Stimulated activated CD4-positive, alpha-beta T cell treated with anti-CD3 and anti-CD28 coated beads, Interleukin-2, amount 100 ng/mL, for 24 hours (primary cell): ENCODE results near the gene EHBP1L1.

Experiments
- DNase-seq, 2 donors: peaks; one replicate each; pipeline ENCODE4 v3.0.0-alpha.2; 2020

Gene EHBP1L1

DNA sequence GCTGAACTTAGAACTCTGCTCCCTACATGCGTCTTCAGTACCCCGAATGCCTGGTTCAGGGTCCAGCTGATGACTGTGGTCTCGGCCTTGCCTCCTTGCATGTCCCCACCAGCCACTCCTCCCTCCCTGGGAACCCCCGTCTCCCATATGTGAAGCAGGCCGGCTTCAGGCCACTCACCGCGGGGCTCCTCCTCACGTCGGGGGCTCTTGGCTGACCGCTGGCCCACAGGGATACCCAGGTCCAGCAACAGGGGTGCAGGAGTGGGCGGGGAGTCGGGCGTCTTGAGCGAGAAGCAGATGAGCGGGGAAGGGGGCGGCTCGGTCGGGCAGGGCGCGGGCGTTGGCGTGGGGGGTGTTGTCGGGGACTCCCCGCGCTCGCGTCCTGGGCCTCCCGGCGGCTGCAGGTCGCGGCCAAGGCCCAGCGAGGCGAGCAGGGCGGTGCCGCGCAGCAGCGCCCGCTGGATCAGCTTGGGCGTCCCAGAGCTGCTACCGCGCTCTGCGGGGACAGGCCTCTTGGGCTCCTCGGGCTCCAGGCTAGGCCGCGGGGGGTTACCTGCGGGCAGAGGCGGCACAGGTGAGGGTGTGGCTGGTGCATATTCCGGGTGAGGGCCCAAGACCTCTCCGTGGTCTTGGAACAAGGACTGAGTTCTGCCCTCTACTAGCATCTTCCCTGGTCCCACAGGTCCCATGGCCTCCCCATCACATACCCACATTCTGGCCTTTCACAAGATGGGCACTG lies 23.5 kb downstream of the EHBP1L1 start:
- DNase-seq = no peak

DNA sequence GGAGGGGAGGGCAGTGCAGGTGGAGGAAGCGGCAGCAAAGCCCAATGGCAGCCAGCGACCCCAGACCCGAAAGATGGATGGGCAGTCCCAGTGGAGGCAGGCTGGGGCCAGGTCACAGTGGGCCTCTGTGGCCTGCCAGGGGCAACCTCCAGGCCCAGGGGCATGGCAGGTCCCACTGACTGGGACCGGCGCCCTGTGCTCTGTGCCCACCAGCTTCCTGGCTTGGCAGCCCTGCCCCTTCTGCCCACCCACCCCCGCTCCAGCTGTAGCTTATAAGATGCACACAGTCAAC lies 24.0 kb downstream of the EHBP1L1 start:
- no peak for DNase-seq

DNA sequence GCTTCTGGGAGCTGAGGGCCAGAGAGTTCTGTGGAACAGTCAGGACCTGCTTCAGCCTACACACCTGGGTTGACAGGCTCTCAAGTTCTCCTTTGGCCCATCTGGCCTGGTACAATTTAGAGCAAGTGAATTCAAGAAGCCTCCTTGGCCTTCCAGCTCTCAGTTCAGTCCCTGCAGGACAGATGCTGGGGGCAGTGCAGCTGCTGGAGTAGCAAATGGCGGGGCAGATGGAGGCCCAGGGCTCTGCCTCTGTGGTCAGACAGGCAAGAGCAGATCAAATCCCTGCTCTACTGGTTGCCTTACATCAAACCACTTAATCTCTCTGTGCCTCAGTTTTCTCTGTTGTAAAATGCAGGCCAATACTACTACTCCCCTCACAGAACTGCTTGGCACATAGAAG lies 28.4 kb downstream of the EHBP1L1 start:
- no peak for DNase-seq

GRCh38 chr11:65606876-65607613 lies 31.2 kb downstream of the EHBP1L1 start:
- no peak for DNase-seq

- no peak for DNase-seq
Observed at GRCh38 chr11:65607614-65608426, 32.0 kb downstream of the EHBP1L1 start.

- no peak for DNase-seq
Observed at GRCh38 chr11:65609229-65609628, 33.4 kb downstream of the EHBP1L1 start.

GRCh38 chr11:65609665-65610064 lies 33.8 kb downstream of the EHBP1L1 start:
- DNase-seq = no peak

GRCh38 chr11:65610404-65610803 lies 34.6 kb downstream of the EHBP1L1 start:
- no peak for DNase-seq

DNA sequence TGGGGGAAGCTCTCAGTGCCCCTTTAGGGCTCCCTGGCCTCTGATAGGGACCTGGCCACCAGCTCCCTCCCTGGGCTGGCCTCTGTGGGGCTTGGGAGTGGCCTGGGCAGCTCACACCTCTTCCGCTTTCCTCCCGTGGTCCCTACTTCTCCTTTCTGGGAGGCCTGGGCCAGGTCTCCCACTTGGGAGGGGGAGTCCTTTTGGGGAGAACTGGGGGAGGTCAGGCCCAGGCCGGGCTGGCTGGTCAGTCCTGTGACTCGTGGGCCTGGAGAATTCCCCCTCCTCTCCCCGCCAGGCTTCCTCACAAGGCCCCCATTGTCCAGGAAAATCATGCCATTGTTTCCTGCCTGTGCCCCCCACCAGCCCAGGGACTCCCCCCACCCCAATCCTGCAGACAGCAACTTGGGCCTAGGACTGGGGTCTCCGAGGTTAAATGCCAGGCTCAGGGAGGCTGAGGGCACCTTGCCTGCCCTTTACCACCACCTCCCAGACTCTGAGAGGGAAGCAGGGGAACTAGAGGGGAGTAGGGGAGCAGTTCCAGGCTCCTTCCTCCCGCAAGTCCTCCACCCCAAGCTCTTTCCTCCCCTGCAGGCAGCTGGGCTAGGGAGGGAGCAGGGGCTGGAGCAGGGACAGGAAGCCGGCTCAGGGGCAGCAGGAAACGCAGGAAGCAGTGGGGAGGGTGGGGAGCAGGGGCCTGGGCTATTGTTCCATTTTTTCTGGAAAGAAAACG lies 35.3 kb downstream of the EHBP1L1 start:
- no peak for DNase-seq

DNA sequence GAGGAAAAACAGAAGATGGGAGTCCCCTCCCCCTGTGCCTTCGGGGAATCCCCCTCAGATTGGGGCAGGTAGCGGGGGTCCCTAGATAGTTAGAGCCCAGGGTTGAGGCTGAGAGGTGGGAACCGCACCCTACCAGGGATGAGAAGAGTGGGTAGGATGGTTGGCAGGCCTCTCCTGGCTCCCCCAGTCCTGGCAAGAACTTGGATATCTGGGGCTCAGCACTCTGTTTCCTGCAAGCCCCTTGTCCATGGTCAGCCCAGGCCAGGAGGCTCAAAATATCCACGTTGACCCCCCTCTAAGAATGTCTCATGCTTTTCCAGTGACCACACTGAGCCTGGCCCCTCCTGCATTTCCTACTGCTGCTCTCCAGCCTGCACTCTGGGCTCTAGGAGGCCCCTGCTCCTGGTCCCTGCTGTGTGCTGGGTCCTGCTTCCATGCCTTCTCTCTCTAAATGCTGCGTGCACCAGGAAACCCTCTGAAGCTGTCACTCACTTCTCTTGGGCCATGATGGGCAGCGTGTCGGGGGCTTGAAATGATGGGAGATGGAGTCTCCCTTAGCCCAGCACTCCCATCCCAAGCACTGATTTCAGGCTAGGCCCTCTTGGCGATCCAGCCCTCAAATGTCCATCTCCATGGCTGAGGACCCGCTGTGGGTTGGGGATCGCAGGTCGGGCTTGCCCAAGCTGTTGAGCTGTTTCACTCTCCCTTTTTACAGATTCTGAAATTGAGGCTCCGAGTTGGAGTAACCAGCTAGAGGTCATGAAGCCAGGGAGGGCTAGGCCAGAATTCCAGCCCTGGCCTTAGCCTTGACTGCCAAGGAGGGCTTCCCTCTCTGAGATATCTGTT lies 36.1 kb downstream of the EHBP1L1 start:
- DNase-seq = no peak

GRCh38 chr11:65612691-65613090 lies 36.8 kb downstream of the EHBP1L1 start:
- no peak for DNase-seq

DNA sequence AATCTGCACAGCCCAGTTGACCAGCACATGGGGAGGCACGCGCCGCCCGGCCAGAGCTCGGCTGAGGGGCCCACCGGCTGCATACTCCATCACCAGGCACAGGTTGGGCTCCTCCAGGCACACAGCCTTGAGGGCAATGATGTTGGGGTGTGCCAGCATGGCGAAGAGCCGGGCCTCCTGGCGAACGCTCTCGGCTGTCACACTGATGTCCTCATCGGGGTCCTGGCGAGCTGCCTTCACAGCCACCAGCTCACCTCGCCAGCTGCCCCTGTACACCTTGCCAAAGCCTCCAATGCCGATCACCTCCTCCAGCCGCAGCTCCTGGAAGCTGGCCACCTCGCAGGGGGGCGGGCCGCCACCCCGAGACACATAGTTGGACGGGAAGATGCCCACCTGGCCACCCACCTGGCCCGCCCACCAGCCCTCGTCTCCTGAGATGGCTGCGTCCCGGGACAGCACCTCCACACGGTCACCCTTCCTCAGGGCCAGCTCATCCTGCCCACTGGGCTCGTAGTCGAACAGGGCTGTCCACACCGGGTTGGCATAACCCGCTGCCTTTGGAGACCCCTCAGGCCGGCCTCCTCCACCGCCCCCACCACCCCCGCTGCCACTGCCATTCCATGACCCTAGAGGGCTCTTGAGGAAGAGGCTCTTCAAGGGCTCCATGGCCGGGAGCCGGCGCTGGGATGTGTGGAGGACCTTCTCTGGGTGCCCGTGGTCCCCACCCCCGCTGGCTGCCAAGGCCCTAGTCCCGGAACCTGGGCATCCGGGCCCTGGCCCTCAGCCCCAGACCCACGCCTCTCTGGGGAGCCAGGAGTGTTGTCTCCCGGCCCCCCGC lies 37.5 kb downstream of the EHBP1L1 start:
- peak in 1 of 2 donors; percentile 35 for DNase-seq

- peak; percentile 99 to 100 for DNase-seq
Observed at GRCh38 chr11:65615229-65615949, 39.5 kb downstream of the EHBP1L1 start, which contains the start of gene PCNX3. Gene PCNX3, plus strand, starts transcription at chr11:65615776. Its CDS starts 536 bp downstream, at chr11:65616312.

- peak in 1 of 2 donors; percentile 73 for DNase-seq
Observed at GRCh38 chr11:65615950-65616574, 40.2 kb downstream of the EHBP1L1 start.

- no peak for DNase-seq
Observed at GRCh38 chr11:65616575-65617001, 40.7 kb downstream of the EHBP1L1 start.

- DNase-seq = no peak
Observed at GRCh38 chr11:65617136-65617850, 41.4 kb downstream of the EHBP1L1 start.

DNA sequence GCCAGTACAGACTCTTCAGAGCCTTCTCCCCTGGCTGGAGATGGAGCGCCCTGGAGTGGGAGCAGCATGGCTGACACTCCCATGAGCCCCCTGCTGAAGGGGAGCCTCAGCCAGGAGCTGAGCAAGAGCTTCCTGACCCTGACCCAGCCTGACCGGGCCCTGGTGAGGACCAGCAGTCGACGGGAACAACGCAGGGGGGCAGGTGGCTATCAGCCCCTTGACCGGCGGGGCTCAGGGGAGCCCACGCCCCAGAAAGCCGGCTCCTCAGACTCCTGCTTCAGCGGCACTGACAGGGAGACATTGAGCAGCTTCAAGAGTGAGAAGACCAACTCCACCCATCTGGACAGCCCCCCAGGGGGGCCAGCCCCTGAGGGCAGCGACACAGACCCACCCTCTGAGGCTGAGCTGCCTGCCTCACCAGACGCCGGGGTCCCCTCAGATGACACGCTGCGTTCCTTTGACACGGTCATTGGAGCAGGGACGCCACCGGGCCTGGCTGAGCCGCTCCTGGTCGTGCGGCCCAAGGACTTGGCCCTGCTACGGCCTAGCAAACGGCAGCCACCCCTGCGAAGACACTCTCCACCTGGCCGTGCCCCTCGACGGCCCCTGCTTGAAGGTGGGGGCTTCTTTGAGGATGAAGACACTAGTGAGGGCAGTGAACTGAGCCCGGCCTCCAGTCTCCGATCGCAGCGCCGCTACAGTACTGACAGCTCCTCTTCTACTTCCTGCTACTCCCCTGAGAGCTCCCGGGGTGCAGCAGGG lies 42.3 kb downstream of the EHBP1L1 start:
- no peak for DNase-seq

GRCh38 chr11:65618763-65619162 lies 42.9 kb downstream of the EHBP1L1 start:
- no peak for DNase-seq
